ENCODE results near the gene PAPPA.

DNA sequence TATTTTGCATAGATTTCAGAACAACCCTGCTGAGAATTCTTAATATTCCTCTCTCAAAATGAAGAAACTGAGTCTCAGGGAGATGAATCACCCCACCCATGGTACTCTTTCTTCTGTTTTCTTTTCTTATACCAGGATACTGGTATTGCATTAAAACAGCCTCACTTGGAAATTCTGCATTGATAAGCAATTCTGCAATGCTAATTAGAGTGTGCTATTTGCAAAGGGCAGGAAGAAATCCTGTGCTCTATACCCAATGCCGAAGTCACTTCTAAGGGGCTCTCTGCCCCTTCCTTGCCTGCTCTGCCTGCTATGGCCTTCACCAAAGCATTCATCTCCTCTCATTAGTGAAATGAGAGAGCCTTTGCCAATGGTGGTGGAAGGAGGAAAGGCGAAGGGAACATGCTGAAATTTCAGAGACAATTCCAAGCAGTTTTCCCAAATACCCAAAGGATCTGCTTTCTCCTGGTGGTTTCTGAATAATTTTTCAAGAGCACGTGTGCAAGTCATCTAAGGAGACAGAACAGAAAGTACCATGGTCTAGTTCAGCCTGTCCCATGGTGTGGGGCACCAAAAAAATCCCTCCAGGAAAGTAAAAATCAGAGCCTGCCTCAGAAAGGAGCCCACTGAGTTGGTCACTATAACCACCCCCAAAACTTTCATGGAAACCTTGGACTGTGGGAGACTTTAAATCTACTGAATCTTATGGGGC lies 156.5 kb downstream of the PAPPA start:
- TF ChIP-seq MXI1 (conservative IDR thresholded peaks at IDR 0.05; ENCODE audit: poor library complexity, severe bottlenecking) (no peak), TAF1 (IDR thresholded peaks at IDR 0.05; ENCODE audit: low read depth) (no peak), EP300 (conservative IDR thresholded peaks at IDR 0.05; ENCODE audit: poor library complexity, severe bottlenecking) (no peak), SMC3 (conservative IDR thresholded peaks at IDR 0.05; ENCODE audit: poor library complexity) (no peak), POLR2AphosphoS5 (IDR thresholded peaks at IDR 0.05) (no peak), EZH2 (IDR thresholded peaks at IDR 0.05; ENCODE audit: borderline replicate concordance, insufficient read depth, low read length, poor library complexity, severe bottlenecking) (no peak), RAD21 (conservative IDR thresholded peaks at IDR 0.05) (no peak)
- TF ChIP-seq, protein P1, sequence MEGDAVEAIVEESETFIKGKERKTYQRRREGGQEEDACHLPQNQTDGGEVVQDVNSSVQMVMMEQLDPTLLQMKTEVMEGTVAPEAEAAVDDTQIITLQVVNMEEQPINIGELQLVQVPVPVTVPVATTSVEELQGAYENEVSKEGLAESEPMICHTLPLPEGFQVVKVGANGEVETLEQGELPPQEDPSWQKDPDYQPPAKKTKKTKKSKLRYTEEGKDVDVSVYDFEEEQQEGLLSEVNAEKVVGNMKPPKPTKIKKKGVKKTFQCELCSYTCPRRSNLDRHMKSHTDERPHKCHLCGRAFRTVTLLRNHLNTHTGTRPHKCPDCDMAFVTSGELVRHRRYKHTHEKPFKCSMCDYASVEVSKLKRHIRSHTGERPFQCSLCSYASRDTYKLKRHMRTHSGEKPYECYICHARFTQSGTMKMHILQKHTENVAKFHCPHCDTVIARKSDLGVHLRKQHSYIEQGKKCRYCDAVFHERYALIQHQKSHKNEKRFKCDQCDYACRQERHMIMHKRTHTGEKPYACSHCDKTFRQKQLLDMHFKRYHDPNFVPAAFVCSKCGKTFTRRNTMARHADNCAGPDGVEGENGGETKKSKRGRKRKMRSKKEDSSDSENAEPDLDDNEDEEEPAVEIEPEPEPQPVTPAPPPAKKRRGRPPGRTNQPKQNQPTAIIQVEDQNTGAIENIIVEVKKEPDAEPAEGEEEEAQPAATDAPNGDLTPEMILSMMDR (IDR thresholded peaks at IDR 0.05; ENCODE audit: poor library complexity, severe bottlenecking): no peak
- TF ChIP-seq, protein P2, sequence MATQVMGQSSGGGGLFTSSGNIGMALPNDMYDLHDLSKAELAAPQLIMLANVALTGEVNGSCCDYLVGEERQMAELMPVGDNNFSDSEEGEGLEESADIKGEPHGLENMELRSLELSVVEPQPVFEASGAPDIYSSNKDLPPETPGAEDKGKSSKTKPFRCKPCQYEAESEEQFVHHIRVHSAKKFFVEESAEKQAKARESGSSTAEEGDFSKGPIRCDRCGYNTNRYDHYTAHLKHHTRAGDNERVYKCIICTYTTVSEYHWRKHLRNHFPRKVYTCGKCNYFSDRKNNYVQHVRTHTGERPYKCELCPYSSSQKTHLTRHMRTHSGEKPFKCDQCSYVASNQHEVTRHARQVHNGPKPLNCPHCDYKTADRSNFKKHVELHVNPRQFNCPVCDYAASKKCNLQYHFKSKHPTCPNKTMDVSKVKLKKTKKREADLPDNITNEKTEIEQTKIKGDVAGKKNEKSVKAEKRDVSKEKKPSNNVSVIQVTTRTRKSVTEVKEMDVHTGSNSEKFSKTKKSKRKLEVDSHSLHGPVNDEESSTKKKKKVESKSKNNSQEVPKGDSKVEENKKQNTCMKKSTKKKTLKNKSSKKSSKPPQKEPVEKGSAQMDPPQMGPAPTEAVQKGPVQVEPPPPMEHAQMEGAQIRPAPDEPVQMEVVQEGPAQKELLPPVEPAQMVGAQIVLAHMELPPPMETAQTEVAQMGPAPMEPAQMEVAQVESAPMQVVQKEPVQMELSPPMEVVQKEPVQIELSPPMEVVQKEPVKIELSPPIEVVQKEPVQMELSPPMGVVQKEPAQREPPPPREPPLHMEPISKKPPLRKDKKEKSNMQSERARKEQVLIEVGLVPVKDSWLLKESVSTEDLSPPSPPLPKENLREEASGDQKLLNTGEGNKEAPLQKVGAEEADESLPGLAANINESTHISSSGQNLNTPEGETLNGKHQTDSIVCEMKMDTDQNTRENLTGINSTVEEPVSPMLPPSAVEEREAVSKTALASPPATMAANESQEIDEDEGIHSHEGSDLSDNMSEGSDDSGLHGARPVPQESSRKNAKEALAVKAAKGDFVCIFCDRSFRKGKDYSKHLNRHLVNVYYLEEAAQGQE (IDR thresholded peaks at IDR 0.05; ENCODE audit: borderline replicate concordance): no peak
